Heart left ventricle (tissue), 16 donors: Measurements from ENCODE around the gene SERPINB4. TPM values are rescaled to one million over a fixed set of nuclear protein-coding genes. Genes with fewer than 3 reads are reported as not detected.
"Not testable (repeated sequence)": the region's sequence is repeated elsewhere in the genome, so short reads cannot be mapped to it uniquely, and the experiment has no call there.

Experiments used
- ATAC-seq, 4 donors: fragments of 200-7000 bp; cut with Tn5 transposase; one replicate each; pipeline ENCODE4 v1.9.1; 2020 to 2022; ENCODE audit warnings: moderate library complexity in 4 of 4, mild to moderate bottlenecking in 3 of 4, moderate number of reproducible peaks in 1 of 4
- DNase-seq, 5 donors: peaks; one replicate each; pipeline ENCODE4 v3.0.0-alpha.2; 2020
- H3K27ac ChIP-seq, 12 donors: fragments of 200-600 bp; sonication (generic) in 4 of 12; one replicate each; pipeline versions ENCODE4 v1.5.0 to v1.8.0; 2016 to 2022; ENCODE audit warnings: mild to moderate bottlenecking in 2 of 12
- H3K27me3 ChIP-seq, 9 donors: fragments of 200-600 bp; sonication (generic) in 2 of 9; one replicate each; pipeline versions ENCODE4 v1.5.1 to v1.8.0; 2016 to 2022; ENCODE audit warnings: mild to moderate bottlenecking in 3 of 9
- H3K36me3 ChIP-seq, 9 donors: fragments of 200-600 bp; sonication (generic) in 2 of 9; one replicate each; pipeline versions ENCODE4 v1.5.0 to v1.8.0; 2018 to 2022; ENCODE audit warnings: mild to moderate bottlenecking in 2 of 9
- H3K4me1 ChIP-seq, 12 donors: fragments of 200-600 bp; sonication (generic) in 4 of 12; one replicate each; pipeline versions ENCODE4 v1.5.0 to v1.8.0; 2016 to 2022; ENCODE audit warnings: mild to moderate bottlenecking in 3 of 12
- H3K4me3 ChIP-seq, 12 donors: fragments of 200-600 bp; sonication (generic) in 4 of 12; one replicate each; pipeline versions ENCODE4 v1.5.0 to v1.8.0; 2017 to 2022; ENCODE audit warnings: mild to moderate bottlenecking in 9 of 12, moderate library complexity in 4 of 12
- H3K9me3 ChIP-seq, 12 donors: fragments of 200-600 bp; sonication (generic) in 4 of 12; one replicate each; pipeline versions ENCODE4 v1.5.0 to v1.8.0; 2016 to 2022; ENCODE audit warnings: mild to moderate bottlenecking in 1 of 12
- POLR2A ChIP-seq, 2 donors: fragments of 450-650 bp; IDR thresholded peaks; one replicate each; pipeline ENCODE4 v1.6.1; 2017; ENCODE audit warnings: antibody characterized with exemption in 2 of 2, mild to moderate bottlenecking in 2 of 2, moderate library complexity in 2 of 2
- WGBS, 4 donors: extraction: QIAGEN DNeasy Blood & Tissue Kit in 2 of 4; methylation state at CpG; one replicate each; pipeline versions ENCODE4 v1.1.5 to v1.1.7; 2013 to 2018; 5-methylcytosine and 5-hydroxymethylcytosine counted together
- intact Hi-C, 10 donors: fragments of 100-400 bp; cut with DNase I; formaldehyde crosslinking; loops; one replicate each; pipeline versions ENCODE4 v1.11.1 to v1.14.2; 2022
- polyA plus RNA-seq, 2 donors: library from polyadenylated mRNA; stranded (reverse); fragments of 200-250 nt; gene quantifications; one replicate each; pipeline ENCODE4 v1.2.3, GENCODE V29; 2013
- total RNA-seq, 9 donors: library from RNA; depleted of rRNA in 2 of 9; stranded (reverse); fragments of >200 nt in 2 of 9; fragmentation: NEBNext Ultra II Directional in 3 of 9; extraction: Animal tissue kit (Norgen Biotek cat#: 25700) in 3 of 9; gene quantifications; one replicate each; pipeline versions ENCODE4 v1.1.0 to v1.2.4, GENCODE V29; 2016 to 2023
- TF ChIP-seq, protein P1 (sequence below), 12 donors: fragments of 200-600 bp; sonication (generic) in 4 of 12; IDR thresholded peaks; one replicate each; pipeline versions ENCODE4 v1.5.0 to v1.8.0; 2018 to 2022; ENCODE audit warnings: antibody characterized with exemption in 12 of 12, mild to moderate bottlenecking in 5 of 12
- donor health status: ischemic (EF 13 %, LVEDD 7.1; RV severe dilation, severe dysfunction).
- donor health status: healthy with polysubstance abuse.
- donor health status: DM: no; HTN: yes; CAD: no.
- donor health status: DM: no; HTN: no; CAD: no.
- donor health status: ischemic (EF 25% LVEDD 6.9; RV normal size, moderate dysfunction).
- donor health status: ischemic (EF 25% LVEDD 5.7; RV mildly dilated, moderate dysfunction).
- donor health status: healthy.
- donor health status: DM: yes; HTN: yes; CAD: no.
- donor health status: ischemic (EF 35%, LVEDD 5.7; RV mildly dilated, moderate dysfunction).
- donor health status: nonischemic (EF 11% LVEDD 7.7; RV severe dilation, severe dysfunction).
- donor health status: DM: yes; HTN: yes; CAD: no.
- donor health status: PGD.
- donor health status: ischemic (EF 29% LVEDD 5.4; RV normal size, mild dysfunction).
- donor health status: nonischemic (EF 23%, LVEDD 6.1; RV moderate dilation, normal function).

The SERPINB4 gene
- total and polyA plus RNA-seq, 11 donors: 0.85 TPM; not detected in 10

DNA sequence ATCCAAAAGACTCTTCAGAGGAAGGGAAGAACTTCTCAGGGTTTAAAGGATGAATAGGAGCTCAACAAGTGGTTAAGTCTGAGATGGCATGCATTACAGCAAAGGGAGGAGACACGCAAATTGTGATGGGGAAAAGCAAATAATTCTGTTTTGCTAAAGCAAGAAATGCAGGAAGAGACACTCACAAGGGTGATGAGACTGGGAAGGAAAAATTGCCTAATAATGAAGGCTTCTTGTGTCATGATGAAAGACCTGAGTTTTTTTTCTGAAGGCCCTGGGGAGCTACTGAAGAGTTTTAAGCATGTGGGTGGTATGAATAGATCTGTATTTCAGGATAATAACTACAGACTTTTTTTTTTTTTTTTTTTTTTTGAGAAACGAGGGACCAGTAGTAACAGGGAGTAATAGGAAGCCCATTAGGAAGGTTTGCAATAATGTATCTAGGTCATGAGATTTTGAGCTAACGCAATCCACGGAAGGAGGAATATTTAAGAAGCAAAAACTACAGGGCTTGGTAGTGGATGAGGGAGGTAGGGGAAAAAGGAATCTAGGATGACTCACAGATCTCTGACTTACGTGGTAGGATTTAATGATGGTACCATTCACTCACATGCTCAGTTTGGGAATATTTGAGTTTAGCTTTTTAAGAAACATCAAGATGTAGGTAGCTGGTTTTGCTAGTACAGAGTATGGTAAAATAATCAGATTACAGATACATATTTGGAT lies 33.6 kb upstream of the SERPINB4 start:
- Histone ChIP-seq H3K4me1 (no peaks in the 10 kb centered on the region), H3K27me3 (no peaks in the 10 kb centered on the region), H3K4me3 (no peak overlapping the region), H3K27ac (no peak overlapping the region), H3K9me3 (no peaks in the 10 kb centered on the region), H3K36me3 (no peaks in the 10 kb centered on the region)
- no peak for ATAC-seq
- 57 to 76% (median 63%) methylated on average over 5 of the region's 5 CpGs for WGBS, 4 donors
- no peak for DNase-seq
- intact Hi-C loops: no loop called here
- no peak for TF ChIP-seq POLR2A (IDR thresholded peaks at IDR 0.05)
- TF ChIP-seq, protein P1, sequence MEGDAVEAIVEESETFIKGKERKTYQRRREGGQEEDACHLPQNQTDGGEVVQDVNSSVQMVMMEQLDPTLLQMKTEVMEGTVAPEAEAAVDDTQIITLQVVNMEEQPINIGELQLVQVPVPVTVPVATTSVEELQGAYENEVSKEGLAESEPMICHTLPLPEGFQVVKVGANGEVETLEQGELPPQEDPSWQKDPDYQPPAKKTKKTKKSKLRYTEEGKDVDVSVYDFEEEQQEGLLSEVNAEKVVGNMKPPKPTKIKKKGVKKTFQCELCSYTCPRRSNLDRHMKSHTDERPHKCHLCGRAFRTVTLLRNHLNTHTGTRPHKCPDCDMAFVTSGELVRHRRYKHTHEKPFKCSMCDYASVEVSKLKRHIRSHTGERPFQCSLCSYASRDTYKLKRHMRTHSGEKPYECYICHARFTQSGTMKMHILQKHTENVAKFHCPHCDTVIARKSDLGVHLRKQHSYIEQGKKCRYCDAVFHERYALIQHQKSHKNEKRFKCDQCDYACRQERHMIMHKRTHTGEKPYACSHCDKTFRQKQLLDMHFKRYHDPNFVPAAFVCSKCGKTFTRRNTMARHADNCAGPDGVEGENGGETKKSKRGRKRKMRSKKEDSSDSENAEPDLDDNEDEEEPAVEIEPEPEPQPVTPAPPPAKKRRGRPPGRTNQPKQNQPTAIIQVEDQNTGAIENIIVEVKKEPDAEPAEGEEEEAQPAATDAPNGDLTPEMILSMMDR (IDR thresholded peaks at IDR 0.05): no peak

DNA sequence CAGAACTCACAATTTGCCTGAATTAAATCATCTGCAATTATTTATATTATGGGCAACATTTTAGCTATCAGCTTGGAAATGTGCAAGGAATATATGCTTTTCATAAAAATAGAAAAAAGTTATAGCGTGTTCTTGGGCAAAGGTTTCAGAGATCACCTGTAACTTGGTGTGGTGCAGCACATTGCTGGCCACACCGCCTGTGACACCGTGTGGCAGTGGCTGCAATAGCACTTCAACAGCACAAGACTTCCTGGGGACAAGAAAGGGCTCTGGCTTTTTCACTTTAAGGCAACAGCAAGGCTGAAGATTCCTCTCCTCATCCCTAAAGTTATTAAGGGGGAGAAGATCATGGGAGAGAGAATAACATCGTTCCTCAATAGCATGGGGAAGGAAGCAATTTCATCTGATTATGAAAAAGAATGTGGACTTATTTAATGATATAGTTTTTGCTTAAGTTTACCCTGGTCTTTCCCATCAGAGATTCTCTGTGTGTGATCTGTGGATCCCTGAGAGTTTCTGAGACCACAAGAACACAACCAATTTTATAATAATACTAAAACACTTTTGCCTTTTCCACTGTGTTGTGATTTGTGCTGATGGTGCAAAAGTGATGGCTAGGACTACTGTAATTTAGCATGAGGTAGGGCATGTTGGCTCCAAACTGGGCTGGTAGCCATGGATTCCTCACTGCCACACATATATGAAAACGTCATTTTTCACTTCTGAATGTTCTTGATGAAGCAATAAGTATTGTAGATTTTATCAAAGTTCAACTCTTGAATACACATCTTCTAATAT lies 32.7 kb upstream of the SERPINB4 start:
- Histone ChIP-seq H3K27me3 (no peaks in the 10 kb centered on the region), H3K4me3 (no peak overlapping the region), H3K36me3 (no peaks in the 10 kb centered on the region), H3K9me3 (peaks cover 0 to 4% (median 0%) of the 10 kb centered on the region in 12 donors), H3K4me1 (no peaks in the 10 kb centered on the region), H3K27ac (no peak overlapping the region)
- no peak for TF ChIP-seq POLR2A (IDR thresholded peaks at IDR 0.05)
- TF ChIP-seq, protein P1 (IDR thresholded peaks at IDR 0.05): peak in 1 of 12 donors; percentile 14
- intact Hi-C loops: no loop called here
- 28 to 31% (median 29%) methylated on average over 5 of the region's 5 CpGs for WGBS, 4 donors
- DNase-seq (no peak), ATAC-seq (no peak)

DNA sequence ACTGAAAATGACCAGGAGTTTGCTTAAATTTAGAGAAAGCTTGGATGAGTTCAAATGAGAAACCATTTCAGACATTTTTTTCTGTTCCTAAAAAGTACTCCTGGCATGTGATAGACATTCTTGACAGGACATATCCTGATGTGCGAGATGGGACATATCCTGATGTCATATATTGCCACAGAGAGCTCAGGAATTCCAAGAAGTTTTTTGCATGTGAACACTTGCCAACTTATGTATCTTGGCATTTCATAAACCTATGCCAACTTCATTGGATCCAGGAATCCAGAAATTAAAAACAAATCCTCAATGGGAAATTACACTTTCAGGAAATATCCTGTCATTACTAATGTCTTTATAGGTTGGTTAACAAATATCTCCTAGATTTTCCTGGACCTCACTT lies 20.5 kb upstream of the SERPINB4 start:
- 71 to 87% (median 82%) methylated on average over 1 of the region's 1 CpG for WGBS, 4 donors
- intact Hi-C loops: no loop called here
- Histone ChIP-seq H3K4me1 (no peaks in the 10 kb centered on the region), H3K36me3 (no peaks in the 10 kb centered on the region), H3K9me3 (peaks cover 0 to 3% (median 0%) of the 10 kb centered on the region in 12 donors), H3K27ac (no peak overlapping the region), H3K27me3 (no peaks in the 10 kb centered on the region), H3K4me3 (no peak overlapping the region)
- TF ChIP-seq, protein P1 (IDR thresholded peaks at IDR 0.05): no peak
- no peak for TF ChIP-seq POLR2A (IDR thresholded peaks at IDR 0.05)
- no peak for DNase-seq
- ATAC-seq: no peak

DNA sequence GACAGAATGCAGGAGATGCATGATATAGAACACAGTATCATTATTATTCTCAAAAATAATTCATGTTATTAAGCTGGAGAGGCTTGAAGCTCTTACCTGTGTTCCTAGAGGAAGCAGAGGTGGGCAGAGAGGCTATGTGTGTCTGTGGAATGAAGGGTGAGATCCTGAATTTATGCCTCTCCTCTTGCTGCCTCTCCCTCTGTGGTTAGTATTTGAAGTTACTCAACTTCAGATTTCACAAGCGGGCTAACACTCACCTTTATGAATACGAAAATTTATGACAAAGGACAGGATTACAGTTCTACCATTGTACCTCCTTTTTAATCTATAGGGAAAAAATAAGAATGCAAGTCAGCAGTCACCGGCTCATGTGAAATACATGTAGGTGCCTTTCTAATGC lies 17.7 kb upstream of the SERPINB4 start, which contains the start of gene SERPINB3:
Gene SERPINB3 (minus strand): TSS at position 144 of the 400 bp plus-strand sequence. CDS start 677 bp downstream, outside the sequence.
- DNase-seq, H3K9me3 ChIP-seq, H3K4me1 ChIP-seq, H3K27ac ChIP-seq, H3K4me3 ChIP-seq, H3K27me3 ChIP-seq, ATAC-seq, H3K36me3 ChIP-seq, intact Hi-C loops: not testable (repeated sequence)
- 69 to 86% (median 81%) methylated on average over 1 to 2 of the region's 3 CpGs for WGBS, 4 donors

DNA sequence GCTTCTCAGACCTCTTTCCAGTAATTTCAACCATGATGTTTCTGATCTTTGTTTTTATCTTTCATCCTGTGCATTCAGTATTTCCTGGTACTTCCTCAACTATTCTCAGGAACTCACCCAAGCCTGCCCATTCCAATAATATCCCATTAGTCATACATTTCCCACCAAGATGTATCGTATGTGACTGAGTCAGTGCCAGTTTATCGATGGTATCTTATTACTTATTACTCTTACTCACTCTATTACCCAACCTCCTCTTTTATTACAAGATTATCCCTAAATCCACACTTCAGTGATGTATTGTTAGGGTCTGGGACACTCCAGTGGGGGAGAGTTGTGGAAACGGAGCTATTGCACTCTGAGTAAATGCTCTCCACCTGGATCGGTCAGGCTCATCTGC lies 14.9 kb upstream of the SERPINB4 start:
- not testable (repeated sequence) for H3K4me3 ChIP-seq, DNase-seq, H3K27me3 ChIP-seq, H3K36me3 ChIP-seq, ATAC-seq, H3K4me1 ChIP-seq, H3K9me3 ChIP-seq, H3K27ac ChIP-seq
- WGBS, 4 donors: 78 to 88% (median 87%) methylated on average over 4 of the region's 4 CpGs
- intact Hi-C loops: loop anchor here in 1 of 10 donors (5.0 kb wide), 1 partner anchor 122 kb away; no protein-coding TSS in a partner anchor

DNA sequence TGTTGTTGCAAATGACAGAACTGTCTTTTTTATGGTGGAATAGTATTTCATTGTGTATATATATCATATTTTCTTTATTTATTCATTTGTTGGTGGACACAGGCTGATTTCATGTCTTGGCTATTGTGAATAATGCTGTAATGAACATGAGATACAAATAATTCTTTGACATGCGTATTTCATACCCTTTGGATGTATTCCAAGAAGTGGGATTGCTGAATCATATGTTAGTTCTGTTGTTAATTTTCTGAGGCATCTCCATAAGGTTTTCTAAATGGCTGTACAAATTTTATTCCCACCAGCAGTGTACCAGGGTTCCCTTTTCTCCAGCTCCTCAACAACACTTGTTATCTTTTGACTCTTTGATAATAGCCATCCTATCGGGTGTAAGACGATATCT lies 6.2 kb upstream of the SERPINB4 start:
- H3K9me3 ChIP-seq, DNase-seq, intact Hi-C loops, H3K27me3 ChIP-seq, ATAC-seq, H3K36me3 ChIP-seq, H3K27ac ChIP-seq, H3K4me1 ChIP-seq, H3K4me3 ChIP-seq: not testable (repeated sequence)
- WGBS, 4 donors: 29 to 40% (median 33%) methylated on average over 3 of the region's 3 CpGs
